ENCODE results near the gene SLC25A43.

GRCh38 chrX:119375561-119375960 lies 23.6 kb upstream of the SLC25A43 start:
- TF ChIP-seq CTCF (conservative IDR thresholded peaks at IDR 0.05; ENCODE audit: low read length) (no peak), EZH2phosphoT487 (IDR thresholded peaks at IDR 0.05; ENCODE audit: borderline replicate concordance, low read depth, low read length) (no peak)

All from OCI-LY7 (cell line).